Endothelial cell of umbilical vein (primary cell): Measurements from ENCODE around the gene HBA2.
"Not testable (repeated sequence)": the region's sequence is repeated elsewhere in the genome, so short reads cannot be mapped to it uniquely, and the experiment has no call there.

Experiments
- CTCF ChIP-seq, 2 donors: IDR thresholded peaks; 1 replicate in 1 of 2; 2 replicates in 1 of 2; pipeline ENCODE4 v1.5.1; 2011; ENCODE audit warnings: low read length in 2 of 2, mild to moderate bottlenecking in 2 of 2, moderate library complexity in 2 of 2, control low read depth in 1 of 2, inconsistent platforms in 1 of 2, low read depth in 1 of 2; ENCODE audit not compliant: insufficient read depth in 1 of 2; ENCODE audit errors: extremely low read depth in 1 of 2
- EZH2 ChIP-seq: IDR thresholded peaks from 2 replicates; pipeline ENCODE4 v1.6.1; 2012; ENCODE audit warnings: borderline replicate concordance, low read depth, mild to moderate bottlenecking, moderate library complexity, low read length, inconsistent platforms; ENCODE audit not compliant: severe bottlenecking
- FOS ChIP-seq: IDR thresholded peaks from 2 replicates; pipeline ENCODE4 v1.6.1; 2011; ENCODE audit warnings: mild to moderate bottlenecking, low read length, moderate library complexity, borderline replicate concordance; ENCODE audit not compliant: insufficient read depth
- GATA2 ChIP-seq: IDR thresholded peaks from 2 replicates; pipeline ENCODE4 v1.7.0; 2011; ENCODE audit warnings: low read depth, mild to moderate bottlenecking, moderate library complexity, mixed read lengths, low read length; ENCODE audit not compliant: insufficient read length, insufficient read depth
- JUN ChIP-seq: IDR thresholded peaks from 2 replicates; pipeline ENCODE4 v1.6.1; 2011; ENCODE audit warnings: borderline replicate concordance, low read depth; ENCODE audit not compliant: insufficient read length, insufficient read depth
- MAX ChIP-seq: IDR thresholded peaks from 2 replicates; pipeline ENCODE4 v1.6.1; 2011; ENCODE audit not compliant: insufficient read depth, insufficient read length
- POLR2A ChIP-seq: IDR thresholded peaks from 2 replicates; pipeline ENCODE4 v1.6.1; 2012; ENCODE audit warnings: low read depth, mild to moderate bottlenecking, control low read depth, low read length
- POLR2AphosphoS5 ChIP-seq: IDR thresholded peaks from 2 replicates; pipeline ENCODE4 v1.6.1; 2012; ENCODE audit warnings: low read depth, mild to moderate bottlenecking, control low read depth, low read length, moderate library complexity; ENCODE audit not compliant: insufficient read depth

GRCh38 chr16:176477-177382 lies 4.1 kb downstream of the HBA2 start, which contains the start of gene HBA1:
- TF ChIP-seq GATA2; POLR2A; CTCF (IDR thresholded peaks at IDR 0.05; ENCODE audit: extremely low read depth in 1 of 2, insufficient read depth in 1 of 2, low read depth in 1 of 2, low read length in 2 of 2); POLR2AphosphoS5; JUN; FOS; MAX: not testable (repeated sequence)
- peak; percentile 35 for TF ChIP-seq EZH2
